ENCODE data around the gene CNNM3. TPM values are rescaled to one million over a fixed set of nuclear protein-coding genes. Genes with fewer than 3 reads are reported as not detected.

The CNNM3 gene
- total and polyA plus RNA-seq, 2 experiments from 2014 or later, result 18.9 to 37.6 TPM

DNA sequence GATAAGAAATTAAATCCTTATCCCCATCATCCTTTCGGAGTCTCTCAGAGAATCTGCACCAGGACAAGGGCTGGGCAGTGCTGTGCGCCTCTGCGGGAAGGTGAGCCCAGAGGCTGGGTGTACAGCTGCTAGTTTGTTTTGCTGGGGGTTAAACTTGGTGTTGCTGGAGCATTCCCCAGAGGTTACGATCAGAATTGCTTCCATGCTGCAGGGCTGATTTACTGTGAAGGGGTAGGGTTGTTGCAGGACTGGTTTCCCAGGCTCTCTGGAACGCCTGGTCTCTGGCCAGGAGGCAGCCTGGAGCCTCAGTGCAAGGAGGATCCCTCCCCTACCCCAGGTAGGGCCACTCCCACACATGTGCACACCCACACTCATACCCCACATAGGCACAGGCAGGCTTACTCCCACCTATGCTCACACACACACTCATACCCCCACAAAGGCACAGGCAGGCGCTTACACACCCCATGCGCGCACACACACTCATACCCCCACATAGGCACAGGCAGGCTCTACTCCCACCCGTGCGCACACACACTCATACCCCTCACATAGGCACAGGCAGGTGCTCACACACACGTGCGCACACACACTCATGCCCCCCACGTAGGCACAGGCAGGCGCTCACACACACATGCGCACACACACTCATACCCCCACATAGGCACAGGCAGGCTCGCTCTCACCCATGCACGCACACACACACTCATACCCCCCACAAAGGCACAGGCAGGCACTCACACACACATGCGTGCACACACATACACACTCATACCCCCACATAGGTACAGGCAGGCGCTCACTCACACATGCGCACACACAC lies 44.1 kb upstream of the CNNM3 start:
- Histone ChIP-seq H3K36me3 (no peaks in the 10 kb centered on the region), H3K9me3 (ENCODE audit: low read depth) (no peaks in the 10 kb centered on the region), H3K27me3 (no peaks in the 10 kb centered on the region), H3K27ac (no peak overlapping the region), H3K4me3 (no peak overlapping the region), H3K4me1 (ENCODE audit: low read depth) (no peaks in the 10 kb centered on the region)
- no peak for DNase-seq (ENCODE audit: low read depth in 1 of 2, low spot score in 1 of 2)
- TF ChIP-seq, protein P1, sequence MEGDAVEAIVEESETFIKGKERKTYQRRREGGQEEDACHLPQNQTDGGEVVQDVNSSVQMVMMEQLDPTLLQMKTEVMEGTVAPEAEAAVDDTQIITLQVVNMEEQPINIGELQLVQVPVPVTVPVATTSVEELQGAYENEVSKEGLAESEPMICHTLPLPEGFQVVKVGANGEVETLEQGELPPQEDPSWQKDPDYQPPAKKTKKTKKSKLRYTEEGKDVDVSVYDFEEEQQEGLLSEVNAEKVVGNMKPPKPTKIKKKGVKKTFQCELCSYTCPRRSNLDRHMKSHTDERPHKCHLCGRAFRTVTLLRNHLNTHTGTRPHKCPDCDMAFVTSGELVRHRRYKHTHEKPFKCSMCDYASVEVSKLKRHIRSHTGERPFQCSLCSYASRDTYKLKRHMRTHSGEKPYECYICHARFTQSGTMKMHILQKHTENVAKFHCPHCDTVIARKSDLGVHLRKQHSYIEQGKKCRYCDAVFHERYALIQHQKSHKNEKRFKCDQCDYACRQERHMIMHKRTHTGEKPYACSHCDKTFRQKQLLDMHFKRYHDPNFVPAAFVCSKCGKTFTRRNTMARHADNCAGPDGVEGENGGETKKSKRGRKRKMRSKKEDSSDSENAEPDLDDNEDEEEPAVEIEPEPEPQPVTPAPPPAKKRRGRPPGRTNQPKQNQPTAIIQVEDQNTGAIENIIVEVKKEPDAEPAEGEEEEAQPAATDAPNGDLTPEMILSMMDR (IDR thresholded peaks at IDR 0.05; ENCODE audit: low read depth, low read length), result no peak

DNA sequence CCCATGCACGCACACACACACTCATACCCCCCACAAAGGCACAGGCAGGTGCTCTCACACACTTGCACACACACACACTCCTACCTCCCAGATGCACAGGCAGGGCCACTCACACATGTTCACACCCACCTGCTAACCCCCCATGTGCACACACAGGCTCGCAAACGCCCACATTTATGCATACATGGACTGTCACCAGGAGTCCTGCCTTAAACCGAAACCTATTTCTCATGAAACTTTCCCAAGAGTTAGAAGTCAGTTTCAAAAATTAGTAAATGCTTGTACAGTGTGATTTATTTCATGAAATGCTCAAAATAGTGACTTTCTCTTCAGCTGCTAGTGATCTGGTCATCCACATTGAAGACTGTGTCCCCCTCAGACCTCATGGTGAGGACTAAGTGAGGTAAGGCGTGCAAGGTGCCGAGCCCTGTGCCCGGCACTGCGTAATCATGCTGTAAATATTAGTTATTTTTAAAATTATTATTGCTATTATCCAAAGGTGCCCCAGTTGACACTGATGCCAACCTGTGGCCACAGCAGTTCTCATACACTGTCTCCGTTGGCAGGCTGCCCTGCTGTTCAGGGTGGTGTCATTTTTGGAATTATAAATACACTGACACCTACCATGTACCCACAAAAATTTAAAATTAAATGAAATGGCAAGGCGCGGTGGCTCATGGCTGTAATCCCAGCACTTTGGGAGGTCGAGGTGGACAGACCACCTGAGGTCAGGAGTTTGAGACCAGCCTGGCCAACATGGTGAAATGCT lies 43.0 kb upstream of the CNNM3 start:
- H3K36me3 ChIP-seq, result no peaks in the 10 kb centered on the region
- H3K27me3 ChIP-seq, result no peaks in the 10 kb centered on the region
- H3K9me3 ChIP-seq (ENCODE audit: low read depth), result no peaks in the 10 kb centered on the region
- H3K27ac ChIP-seq, result no peak overlapping the region
- DNase-seq (ENCODE audit: low read depth in 1 of 2, low spot score in 1 of 2), result no peak
- no peak overlapping the region for H3K4me3 ChIP-seq
- H3K4me1 ChIP-seq (ENCODE audit: low read depth), result no peaks in the 10 kb centered on the region
- TF ChIP-seq, protein P1 (IDR thresholded peaks at IDR 0.05; ENCODE audit: low read depth, low read length), result no peak

DNA sequence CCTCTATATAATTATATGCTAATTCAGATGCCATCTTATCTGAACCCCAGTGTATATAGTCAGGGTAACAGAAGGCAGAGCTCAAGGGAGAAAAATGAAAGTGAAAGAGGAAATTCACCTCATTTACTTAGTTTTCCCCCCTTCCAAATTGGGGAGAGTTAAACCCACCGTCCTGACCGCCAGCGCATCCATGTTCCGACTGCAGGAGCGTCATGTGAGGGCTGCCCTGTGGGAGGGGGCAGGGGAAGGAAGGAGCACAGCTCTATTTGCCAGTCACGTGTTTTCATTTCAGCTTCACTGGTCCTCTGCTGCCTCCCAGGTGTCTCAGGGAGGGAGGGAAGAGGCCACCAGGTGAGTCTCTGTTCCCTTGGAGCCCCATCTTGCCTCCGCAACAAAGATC lies 42.1 kb upstream of the CNNM3 start:
- no peaks in the 10 kb centered on the region for H3K27me3 ChIP-seq
- DNase-seq (ENCODE audit: low read depth in 1 of 2, low spot score in 1 of 2), result no peak
- no peaks in the 10 kb centered on the region for H3K9me3 ChIP-seq (ENCODE audit: low read depth)
- H3K4me3 ChIP-seq, result no peak overlapping the region
- TF ChIP-seq, protein P1 (IDR thresholded peaks at IDR 0.05; ENCODE audit: low read depth, low read length), result no peak
- H3K4me1 ChIP-seq (ENCODE audit: low read depth), result no peaks in the 10 kb centered on the region
- no peak overlapping the region for H3K27ac ChIP-seq
- H3K36me3 ChIP-seq, result no peaks in the 10 kb centered on the region

DNA sequence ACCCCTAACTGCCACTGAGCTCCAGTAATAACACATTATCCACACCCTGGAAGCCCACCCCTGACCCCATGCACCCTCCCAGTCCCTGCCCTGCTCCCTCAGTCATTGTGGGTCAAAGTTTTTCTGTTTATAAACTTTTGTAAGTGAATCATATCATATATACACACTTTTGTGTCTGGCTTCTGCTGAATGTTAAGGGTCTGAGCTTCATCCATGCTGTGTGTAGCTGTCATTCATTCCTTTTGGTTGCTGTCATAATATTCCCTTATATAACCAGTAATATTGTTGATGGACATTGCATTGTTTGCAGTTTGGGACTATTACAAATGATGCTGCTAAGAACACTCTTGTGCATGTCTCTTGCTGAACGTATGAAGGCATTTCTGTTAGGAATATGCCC lies 40.9 kb upstream of the CNNM3 start:
- H3K9me3 ChIP-seq (ENCODE audit: low read depth), result no peaks in the 10 kb centered on the region
- no peak overlapping the region for H3K27ac ChIP-seq
- no peak for DNase-seq (ENCODE audit: low read depth in 1 of 2, low spot score in 1 of 2)
- H3K4me3 ChIP-seq, result no peak overlapping the region
- TF ChIP-seq, protein P1 (IDR thresholded peaks at IDR 0.05; ENCODE audit: low read depth, low read length), result no peak
- H3K4me1 ChIP-seq (ENCODE audit: low read depth), result no peaks in the 10 kb centered on the region
- H3K36me3 ChIP-seq, result no peaks in the 10 kb centered on the region
- H3K27me3 ChIP-seq, result no peaks in the 10 kb centered on the region

DNA sequence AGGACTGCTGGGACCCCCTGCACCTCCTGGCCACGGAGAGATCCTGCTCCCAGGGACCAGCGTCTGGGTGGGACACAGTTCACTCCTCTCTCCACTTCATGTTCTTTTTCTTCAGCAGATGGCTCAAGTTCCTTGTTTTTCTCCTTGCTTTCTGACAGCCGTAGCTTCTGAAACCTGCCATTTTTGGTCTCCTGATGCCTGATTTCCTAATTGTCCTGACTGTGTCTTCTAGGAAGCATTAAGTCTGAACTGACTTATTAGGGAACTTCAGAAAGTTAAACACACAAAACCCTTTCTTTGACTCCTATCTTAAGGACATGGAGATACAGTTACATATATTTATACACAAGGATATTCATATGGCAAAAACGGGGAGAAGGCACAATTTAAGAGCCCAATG lies 32.7 kb upstream of the CNNM3 start:
- Histone ChIP-seq H3K27ac (no peak overlapping the region), H3K36me3 (no peaks in the 10 kb centered on the region), H3K4me1 (ENCODE audit: low read depth) (no peaks in the 10 kb centered on the region), H3K9me3 (ENCODE audit: low read depth) (no peaks in the 10 kb centered on the region), H3K27me3 (no peaks in the 10 kb centered on the region), H3K4me3 (no peak overlapping the region)
- TF ChIP-seq, protein P1 (IDR thresholded peaks at IDR 0.05; ENCODE audit: low read depth, low read length), result no peak
- no peak for DNase-seq (ENCODE audit: low read depth in 1 of 2, low spot score in 1 of 2)
